ENCODE data around the gene PSMB5. TPM values are rescaled to one million over a fixed set of nuclear protein-coding genes. Genes with fewer than 3 reads are reported as not detected.
A peak's percentile ranks its signal among the peaks of the same experiment; 100 is the strongest.

The PSMB5 gene
- total and polyA plus RNA-seq, 2 of the 13 experiments (the other 11 are each of a cell fraction or from before 2014, with no cell fraction given): 705 to 871 TPM

DNA sequence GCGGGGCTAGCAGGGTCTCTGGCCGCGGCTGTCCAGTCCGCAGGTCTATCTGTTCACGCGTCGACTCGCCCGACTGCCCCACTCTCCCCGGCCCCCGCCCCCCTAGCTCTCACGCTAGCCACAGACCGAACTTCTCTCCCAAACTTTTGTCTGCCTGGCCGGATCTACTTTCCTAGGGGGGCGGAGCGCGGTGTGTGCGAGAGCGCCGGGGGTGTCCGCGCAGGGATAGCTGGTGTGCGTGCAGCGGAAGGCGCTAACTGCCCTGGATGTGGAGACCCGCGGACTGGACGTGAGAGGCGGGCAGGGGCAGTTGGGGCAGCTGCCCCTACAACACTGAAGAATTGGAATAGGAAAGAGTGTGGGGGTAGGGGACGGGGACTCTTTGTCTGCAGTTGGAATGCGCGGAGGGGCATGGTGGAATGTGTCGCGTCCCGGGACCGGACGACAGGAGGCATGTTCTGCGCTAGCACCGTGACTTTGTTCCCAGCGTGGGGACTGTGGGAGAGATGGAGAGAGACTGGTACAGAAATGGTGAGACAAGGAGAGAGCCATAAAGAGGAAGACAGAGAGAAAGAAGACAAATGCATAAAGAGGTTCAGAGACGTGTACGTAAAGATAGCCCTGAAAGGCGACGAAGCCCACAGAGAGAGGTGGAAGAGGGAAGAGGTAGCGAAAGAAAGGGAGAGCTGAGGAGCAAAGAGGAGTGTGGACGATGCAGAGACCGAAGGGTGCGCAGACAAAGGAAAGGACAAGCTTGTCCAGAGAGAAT, 52.0 kb downstream of the PSMB5 start, which contains the start of gene AJUBA (continued):
- TF ChIP-seq, protein P1, sequence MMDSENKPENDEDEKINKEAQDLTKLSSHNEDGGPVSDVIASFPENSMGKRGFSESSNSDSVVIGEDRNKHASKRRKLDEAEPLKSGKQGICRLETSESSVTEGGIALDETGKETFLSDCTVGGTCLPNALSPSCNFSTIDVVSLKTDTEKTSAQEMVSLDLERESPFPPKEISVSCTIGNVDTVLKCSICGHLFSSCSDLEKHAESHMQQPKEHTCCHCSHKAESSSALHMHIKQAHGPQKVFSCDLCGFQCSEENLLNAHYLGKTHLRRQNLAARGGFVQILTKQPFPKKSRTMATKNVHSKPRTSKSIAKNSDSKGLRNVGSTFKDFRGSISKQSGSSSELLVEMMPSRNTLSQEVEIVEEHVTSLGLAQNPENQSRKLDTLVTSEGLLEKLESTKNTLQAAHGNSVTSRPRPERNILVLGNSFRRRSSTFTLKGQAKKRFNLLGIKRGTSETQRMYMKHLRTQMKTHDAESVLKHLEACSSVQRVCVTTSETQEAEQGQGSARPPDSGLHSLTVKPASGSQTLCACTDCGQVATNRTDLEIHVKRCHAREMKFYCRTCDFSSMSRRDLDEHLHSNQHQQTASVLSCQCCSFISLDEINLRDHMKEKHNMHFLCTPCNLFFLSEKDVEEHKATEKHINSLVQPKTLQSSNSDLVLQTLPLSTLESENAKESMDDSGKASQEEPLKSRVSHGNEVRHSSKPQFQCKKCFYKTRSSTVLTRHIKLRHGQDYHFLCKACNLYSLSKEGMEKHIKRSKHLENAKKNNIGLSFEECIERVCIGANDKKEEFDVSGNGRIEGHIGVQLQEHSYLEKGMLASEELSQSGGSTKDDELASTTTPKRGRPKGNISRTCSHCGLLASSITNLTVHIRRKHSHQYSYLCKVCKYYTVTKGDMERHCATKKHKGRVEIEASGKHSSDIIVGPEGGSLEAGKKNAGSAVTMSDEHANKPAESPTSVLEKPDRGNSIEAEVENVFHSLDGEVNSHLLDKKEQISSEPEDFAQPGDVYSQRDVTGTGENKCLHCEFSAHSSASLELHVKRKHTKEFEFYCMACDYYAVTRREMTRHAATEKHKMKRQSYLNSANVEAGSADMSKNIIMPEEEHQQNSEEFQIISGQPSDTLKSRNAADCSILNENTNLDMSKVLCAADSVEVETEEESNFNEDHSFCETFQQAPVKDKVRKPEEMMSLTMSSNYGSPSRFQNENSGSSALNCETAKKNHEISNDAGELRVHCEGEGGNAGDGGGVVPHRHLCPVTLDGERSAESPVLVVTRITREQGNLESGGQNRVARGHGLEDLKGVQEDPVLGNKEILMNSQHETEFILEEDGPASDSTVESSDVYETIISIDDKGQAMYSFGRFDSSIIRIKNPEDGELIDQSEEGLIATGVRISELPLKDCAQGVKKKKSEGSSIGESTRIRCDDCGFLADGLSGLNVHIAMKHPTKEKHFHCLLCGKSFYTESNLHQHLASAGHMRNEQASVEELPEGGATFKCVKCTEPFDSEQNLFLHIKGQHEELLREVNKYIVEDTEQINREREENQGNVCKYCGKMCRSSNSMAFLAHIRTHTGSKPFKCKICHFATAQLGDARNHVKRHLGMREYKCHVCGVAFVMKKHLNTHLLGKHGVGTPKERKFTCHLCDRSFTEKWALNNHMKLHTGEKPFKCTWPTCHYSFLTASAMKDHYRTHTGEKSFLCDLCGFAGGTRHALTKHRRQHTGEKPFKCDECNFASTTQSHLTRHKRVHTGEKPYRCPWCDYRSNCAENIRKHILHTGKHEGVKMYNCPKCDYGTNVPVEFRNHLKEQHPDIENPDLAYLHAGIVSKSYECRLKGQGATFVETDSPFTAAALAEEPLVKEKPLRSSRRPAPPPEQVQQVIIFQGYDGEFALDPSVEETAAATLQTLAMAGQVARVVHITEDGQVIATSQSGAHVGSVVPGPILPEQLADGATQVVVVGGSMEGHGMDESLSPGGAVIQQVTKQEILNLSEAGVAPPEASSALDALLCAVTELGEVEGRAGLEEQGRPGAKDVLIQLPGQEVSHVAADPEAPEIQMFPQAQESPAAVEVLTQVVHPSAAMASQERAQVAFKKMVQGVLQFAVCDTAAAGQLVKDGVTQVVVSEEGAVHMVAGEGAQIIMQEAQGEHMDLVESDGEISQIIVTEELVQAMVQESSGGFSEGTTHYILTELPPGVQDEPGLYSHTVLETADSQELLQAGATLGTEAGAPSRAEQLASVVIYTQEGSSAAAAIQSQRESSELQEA (CRISPR knock-in tag; IDR thresholded peaks at IDR 0.05; ENCODE audit: not compliant biosample characterization): peak; percentile 83
- TF ChIP-seq PRPF4 (IDR thresholded peaks at IDR 0.05; ENCODE audit: low read depth, low read length, poor library complexity, severe bottlenecking): peak; percentile 95
- no peak for TF ChIP-seq ZNF605 (CRISPR knock-in tag; IDR thresholded peaks at IDR 0.05)
- peak; percentile 97 for TF ChIP-seq KDM5A (IDR thresholded peaks at IDR 0.05; ENCODE audit: borderline replicate concordance, low read length)
- no peak for TF ChIP-seq CBX2 (IDR thresholded peaks at IDR 0.05; ENCODE audit: low read depth, low read length)
- no peak for TF ChIP-seq CBX2 (CRISPR knock-in tag; IDR thresholded peaks at IDR 0.05; ENCODE audit: low read depth)
- no peak for TF ChIP-seq HOXA9 (CRISPR knock-in tag; IDR thresholded peaks at IDR 0.05; ENCODE audit: borderline replicate concordance)
- peak; percentile 98 for TF ChIP-seq ZNF274 (CRISPR knock-in tag; IDR thresholded peaks at IDR 0.05)
- TF ChIP-seq, protein P2, sequence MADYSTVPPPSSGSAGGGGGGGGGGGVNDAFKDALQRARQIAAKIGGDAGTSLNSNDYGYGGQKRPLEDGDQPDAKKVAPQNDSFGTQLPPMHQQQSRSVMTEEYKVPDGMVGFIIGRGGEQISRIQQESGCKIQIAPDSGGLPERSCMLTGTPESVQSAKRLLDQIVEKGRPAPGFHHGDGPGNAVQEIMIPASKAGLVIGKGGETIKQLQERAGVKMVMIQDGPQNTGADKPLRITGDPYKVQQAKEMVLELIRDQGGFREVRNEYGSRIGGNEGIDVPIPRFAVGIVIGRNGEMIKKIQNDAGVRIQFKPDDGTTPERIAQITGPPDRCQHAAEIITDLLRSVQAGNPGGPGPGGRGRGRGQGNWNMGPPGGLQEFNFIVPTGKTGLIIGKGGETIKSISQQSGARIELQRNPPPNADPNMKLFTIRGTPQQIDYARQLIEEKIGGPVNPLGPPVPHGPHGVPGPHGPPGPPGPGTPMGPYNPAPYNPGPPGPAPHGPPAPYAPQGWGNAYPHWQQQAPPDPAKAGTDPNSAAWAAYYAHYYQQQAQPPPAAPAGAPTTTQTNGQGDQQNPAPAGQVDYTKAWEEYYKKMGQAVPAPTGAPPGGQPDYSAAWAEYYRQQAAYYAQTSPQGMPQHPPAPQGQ (CRISPR knock-in tag; IDR thresholded peaks at IDR 0.05; ENCODE audit: borderline replicate concordance): peak; percentile 86
- peak; percentile 91 for TF ChIP-seq RXRA (CRISPR knock-in tag; IDR thresholded peaks at IDR 0.05)
- no peak; the same call in 1 of the 2 replicates for TF ChIP-seq ZNF343 (CRISPR knock-in tag; IDR thresholded peaks at IDR 0.05)
- no peak for TF ChIP-seq SATB2 (CRISPR knock-in tag; IDR thresholded peaks at IDR 0.05)
- peak; percentile 100 for TF ChIP-seq ZNF34 (CRISPR knock-in tag; IDR thresholded peaks at IDR 0.05; ENCODE audit: borderline replicate concordance)
- TF ChIP-seq ZBTB21 (CRISPR knock-in tag; IDR thresholded peaks at IDR 0.05): peak; percentile 64; the same call in 1 of the 2 replicates
- TF ChIP-seq, protein P3, sequence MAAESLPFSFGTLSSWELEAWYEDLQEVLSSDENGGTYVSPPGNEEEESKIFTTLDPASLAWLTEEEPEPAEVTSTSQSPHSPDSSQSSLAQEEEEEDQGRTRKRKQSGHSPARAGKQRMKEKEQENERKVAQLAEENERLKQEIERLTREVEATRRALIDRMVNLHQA (CRISPR knock-in tag; IDR thresholded peaks at IDR 0.05): no peak
- TF ChIP-seq ZNF773 (CRISPR knock-in tag; IDR thresholded peaks at IDR 0.05; ENCODE audit: borderline replicate concordance): no peak
